DOHH2 (cell line): ENCODE data around the gene TPM1.

Experiments used
- CTCF ChIP-seq: fragments of 200-600 bp; sonication (generic); IDR thresholded peaks from one replicate; pipeline ENCODE4 v1.5.1; 2014; ENCODE audit warnings: antibody characterized with exemption, mild to moderate bottlenecking, low read depth, low read length; ENCODE audit not compliant: poor library complexity, severe bottlenecking
- EZH2phosphoT487 ChIP-seq: fragments of 200-600 bp; sonication (generic); IDR thresholded peaks from 2 replicates; pipeline ENCODE4 v1.6.1; 2017; ENCODE audit warnings: borderline replicate concordance, mild to moderate bottlenecking, antibody characterized with exemption, low read length, moderate library complexity, mixed read lengths

GRCh38 chr15:63038926-63039673, 3.4 kb upstream of the TPM1 start:
- TF ChIP-seq CTCF (no peak), EZH2phosphoT487 (no peak)
